NOMO-1 (cell line): ENCODE data around the gene GREB1.

ENCODE experiments used
- DNase-seq, 2 experiments: peaks; one replicate each; lab custom pipeline; 2025; ENCODE audit not compliant: unreplicated experiment in 2 of 2; lab: John Stamatoyannopoulos, UW

GREB1 gene

GRCh38 chr2:11577101-11577883 is 43.4 kb downstream of the GREB1 start:
- no peak for DNase-seq

- DNase-seq = no peak
Observed at GRCh38 chr2:11578081-11578948, 44.5 kb downstream of the GREB1 start.

DNA sequence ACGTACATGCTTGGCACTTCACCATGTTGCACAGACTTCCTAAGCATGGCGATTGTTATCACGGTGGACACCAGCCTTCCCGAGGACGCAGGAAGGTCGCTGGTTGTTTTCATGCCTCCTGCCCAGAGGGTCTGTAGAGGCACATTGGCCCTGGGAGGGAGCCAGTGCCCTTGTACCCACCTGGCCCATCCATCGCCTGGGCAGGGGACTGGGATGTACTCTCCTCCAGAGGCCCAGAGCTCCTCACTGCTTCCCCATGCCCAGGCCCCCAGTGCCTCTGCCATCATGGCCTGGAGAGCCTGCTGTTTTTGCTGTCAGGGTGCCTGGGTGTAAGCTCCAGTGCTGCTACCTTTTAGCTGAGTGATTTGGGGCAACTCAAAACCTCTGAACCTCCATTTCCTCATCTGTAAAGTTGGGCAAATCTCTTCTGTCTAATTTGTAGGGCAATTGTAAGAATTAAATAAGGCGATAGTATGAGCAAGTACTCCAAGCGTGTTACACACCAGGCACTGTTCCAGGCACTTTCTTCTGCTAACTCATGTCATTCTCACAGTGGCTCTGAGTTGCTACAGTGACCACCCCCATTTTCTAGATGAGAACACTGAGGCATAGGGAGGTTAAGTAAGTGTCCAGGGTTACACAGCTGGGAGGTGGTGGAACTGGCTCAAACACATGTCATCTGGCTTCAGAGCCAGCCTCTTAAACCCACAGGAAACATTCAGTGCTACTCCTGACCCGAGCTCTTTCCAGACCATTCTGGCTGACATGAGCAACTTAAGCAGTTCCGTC is 45.3 kb downstream of the GREB1 start:
- DNase-seq = no peak

GRCh38 chr2:11579867-11580659 is 46.2 kb downstream of the GREB1 start:
- no peak for DNase-seq

- DNase-seq = no peak
Observed at GRCh38 chr2:11580697-11581096, 46.9 kb downstream of the GREB1 start.

- DNase-seq = no peak
Observed at GRCh38 chr2:11581124-11581796, 47.4 kb downstream of the GREB1 start.

GRCh38 chr2:11581797-11582611 is 48.2 kb downstream of the GREB1 start:
- no peak for DNase-seq

DNA sequence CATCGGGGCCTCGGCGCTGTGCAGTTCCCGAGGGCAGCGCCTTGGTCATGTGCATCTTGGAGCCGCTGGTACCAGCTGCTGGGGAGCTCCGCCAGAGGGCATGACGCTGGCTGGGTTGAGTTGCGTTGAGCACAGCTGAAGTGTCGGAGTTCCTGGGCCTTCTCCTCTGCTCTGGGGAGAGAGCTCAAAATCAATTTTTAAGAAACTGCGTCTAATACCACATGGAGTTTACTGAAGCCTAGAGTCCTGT is 48.7 kb downstream of the GREB1 start:
- no peak for DNase-seq

DNA sequence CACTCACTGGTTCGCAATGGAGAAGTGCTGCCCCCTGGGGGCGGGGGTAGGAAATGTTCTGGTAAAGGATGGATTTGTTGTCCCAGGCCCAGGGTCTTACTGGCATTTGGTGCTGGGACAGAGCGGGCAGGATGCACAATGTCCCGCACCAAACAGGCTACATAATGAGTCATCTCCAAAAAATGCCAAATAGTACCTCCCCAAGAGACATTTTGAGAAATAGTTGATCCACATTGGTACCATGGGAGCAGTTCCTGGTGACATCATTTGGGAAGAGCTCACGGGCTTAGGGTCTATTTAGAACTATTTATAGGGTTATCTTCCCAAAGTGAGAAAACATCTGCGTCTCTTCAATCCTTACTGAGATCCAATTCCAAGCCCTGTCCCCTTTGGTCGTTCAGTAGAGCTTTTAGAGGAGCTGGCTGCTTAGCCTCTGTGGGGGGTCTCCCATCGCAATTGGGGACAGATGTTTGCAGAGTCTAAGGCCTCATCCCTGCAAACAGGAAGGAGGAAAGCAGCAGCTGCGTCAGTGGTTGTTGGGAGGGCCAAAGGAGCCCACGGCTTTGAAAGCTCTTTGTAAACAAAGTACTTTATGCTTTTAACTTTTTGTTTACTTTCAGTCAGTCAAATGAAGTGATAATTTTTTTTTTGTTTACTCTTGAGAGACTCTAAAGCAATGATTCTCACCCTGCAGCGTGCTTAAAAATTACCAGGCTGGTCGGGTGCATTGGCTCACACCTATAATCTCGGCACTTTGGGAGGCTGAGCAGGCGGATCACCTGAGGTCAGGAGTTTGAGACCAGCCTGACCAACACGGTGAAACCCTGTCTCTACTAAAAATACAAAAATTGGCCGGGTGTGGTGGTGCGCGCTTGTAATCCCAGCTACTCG is 49.3 kb downstream of the GREB1 start:
- peak; percentile 44 to 58 for DNase-seq

GRCh38 chr2:11583840-11584524 is 50.1 kb downstream of the GREB1 start:
- peak; percentile 78 to 87 for DNase-seq

DNA sequence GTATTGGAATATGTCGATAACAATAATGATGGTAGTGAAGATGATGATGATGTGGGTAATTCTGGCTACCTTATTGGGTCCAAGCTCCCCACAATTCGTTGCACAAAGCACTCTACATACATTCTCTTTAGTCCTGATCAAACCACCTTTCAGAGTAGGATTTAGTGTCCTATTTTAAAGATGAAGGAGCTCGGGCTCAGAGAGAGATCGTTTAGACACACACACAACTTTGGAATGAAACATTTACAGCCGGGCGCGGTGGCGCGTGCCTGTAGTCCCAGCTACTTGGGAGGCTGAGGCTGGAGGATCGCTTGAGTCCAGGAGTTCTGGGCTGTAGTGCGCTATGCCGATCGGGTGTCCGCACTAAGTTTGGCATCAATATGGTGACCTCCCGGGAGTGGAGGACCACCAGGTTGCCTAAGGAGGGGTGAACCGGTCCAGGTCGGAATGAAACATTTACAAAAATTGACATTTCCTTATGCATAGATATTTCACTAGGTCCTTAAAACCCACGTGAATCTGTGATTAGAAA is 50.7 kb downstream of the GREB1 start:
- DNase-seq = no peak

- DNase-seq = no peak
Observed at GRCh38 chr2:11585071-11585470, 51.2 kb downstream of the GREB1 start.

GRCh38 chr2:11588228-11589110 is 54.6 kb downstream of the GREB1 start:
- no peak for DNase-seq

DNA sequence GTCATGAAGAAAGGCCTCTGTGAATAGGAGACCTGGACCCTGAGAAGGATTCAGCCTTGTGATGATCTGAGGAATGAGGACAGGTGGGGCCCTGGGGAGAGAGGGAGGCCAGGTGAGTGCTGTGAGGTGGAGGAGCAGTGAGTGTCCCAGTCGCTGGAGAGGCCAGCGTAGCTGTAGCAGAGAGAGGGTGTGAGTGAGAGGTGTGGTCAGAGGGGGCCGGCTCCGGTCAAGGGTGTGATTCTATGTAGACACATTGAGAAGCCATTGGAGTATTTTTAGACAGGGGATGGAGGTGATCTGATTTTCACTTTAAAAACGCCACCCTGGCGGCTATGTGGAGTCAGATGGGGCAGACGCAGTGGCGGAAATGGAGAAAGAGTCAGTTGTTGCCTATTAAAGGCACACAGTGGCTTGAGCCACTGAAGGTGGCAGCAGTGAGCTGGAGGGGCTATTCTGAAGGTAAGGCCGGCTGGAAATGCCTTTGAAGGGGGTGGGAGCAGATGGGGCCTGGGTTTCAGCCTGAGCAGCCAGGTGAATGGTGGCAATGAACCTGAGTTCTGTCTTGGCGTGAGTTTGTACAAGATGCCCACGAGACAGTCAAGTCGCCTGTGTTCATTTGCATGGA is 55.6 kb downstream of the GREB1 start:
- no peak for DNase-seq

DNA sequence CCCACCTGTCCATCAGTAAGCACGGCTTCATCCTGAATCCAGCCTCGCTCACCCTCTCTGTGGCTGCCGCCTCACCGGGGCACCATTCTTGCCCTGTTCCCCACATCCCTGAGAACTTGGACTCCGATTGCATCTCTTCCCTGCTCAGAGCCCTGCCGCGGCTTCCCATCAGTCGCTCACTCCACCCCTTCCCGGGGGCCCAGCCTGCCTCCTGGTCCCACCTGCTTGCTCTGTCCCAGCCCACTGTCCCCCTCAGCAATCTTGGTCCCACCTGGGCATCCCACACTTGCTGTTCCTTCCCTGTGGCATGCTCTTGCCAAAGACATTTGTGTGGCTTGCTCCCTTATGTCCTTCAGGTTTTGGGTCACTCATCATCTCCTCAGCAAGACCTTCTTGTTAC is 56.3 kb downstream of the GREB1 start:
- DNase-seq = no peak

DNA sequence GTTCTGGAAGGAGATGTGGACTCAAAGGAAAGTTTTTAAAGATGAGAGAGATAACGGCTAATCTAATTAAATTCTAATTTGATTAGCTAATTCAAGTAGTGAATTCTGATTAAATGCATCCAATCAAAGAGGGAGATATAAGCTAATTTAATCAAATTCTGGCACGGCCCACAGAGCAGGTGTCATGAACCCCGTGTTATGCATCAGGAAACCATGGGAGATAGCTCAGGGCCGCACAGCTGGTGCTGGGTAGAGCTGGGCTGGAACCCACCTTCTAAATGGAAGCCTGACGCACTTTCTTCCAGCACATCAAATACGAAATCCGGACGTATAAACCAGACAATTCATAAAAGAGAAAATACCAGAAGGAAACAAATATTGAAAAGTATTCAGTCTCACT is 57.2 kb downstream of the GREB1 start:
- DNase-seq = no peak
